ENCODE results near the gene CCDC71L. TPM values are rescaled to one million over a fixed set of nuclear protein-coding genes. Genes with fewer than 3 reads are reported as not detected.

CCDC71L gene
- total and polyA plus RNA-seq, 4 experiments from 2014 or later = 2.6 to 16.6 (median 10.6) TPM

- no peaks in the 10 kb centered on the region for H3K4me1 Mint-ChIP-seq
- H3K4me1 ChIP-seq (ENCODE audit: insufficient read depth, low read length) = no peaks in the 10 kb centered on the region
- CTCF ChIA-PET (ENCODE audit: partially characterized antibody) = no interaction called here
- no peaks in the 10 kb centered on the region for H3K27me3 ChIP-seq (ENCODE audit: insufficient read depth, low read length)
- no peak overlapping the region for H3K4me3 Mint-ChIP-seq
- H3K4me3 ChIP-seq (ENCODE audit: low read length in 2 of 2) = no peak overlapping the region
- intact Hi-C loops (cut with micrococcal nuclease) = no loop called here
- H3K27ac ChIP-seq (ENCODE audit: low read depth, low read length) = no peak overlapping the region
- H3K36me3 Mint-ChIP-seq = no peaks in the 10 kb centered on the region
- no peaks in the 10 kb centered on the region for H3K9me3 ChIP-seq (ENCODE audit: control insufficient read depth in 1 of 2, low read length in 2 of 2)
- H3K36me3 ChIP-seq (ENCODE audit: insufficient read depth, low read length) = no peaks in the 10 kb centered on the region
- POLR2A ChIA-PET (ENCODE audit: partially characterized antibody) = no interaction called here
- no peak for DNase-seq
- peaks cover 0 to 3% of the 10 kb centered on the region in 2 donors for H3K27me3 Mint-ChIP-seq
- no peak overlapping the region for H3K27ac Mint-ChIP-seq
- peaks cover 0 to 24% (median 6%) of the 10 kb centered on the region in 8 donors for H3K9me3 Mint-ChIP-seq
Observed at GRCh38 chr7:106617860-106618259, 43.1 kb downstream of the CCDC71L start.

- ChIA-PET CTCF (ENCODE audit: partially characterized antibody) (no interaction called here), POLR2A (ENCODE audit: partially characterized antibody) (no interaction called here)
- peaks cover 0 to 23% (median 8%) of the 10 kb centered on the region in 8 donors for H3K9me3 Mint-ChIP-seq
- H3K27me3 Mint-ChIP-seq = peaks cover 0 to 3% of the 10 kb centered on the region in 2 donors
- Histone ChIP-seq H3K36me3 (ENCODE audit: insufficient read depth, low read length) (no peaks in the 10 kb centered on the region), H3K27ac (ENCODE audit: low read depth, low read length) (no peak overlapping the region), H3K9me3 (ENCODE audit: control insufficient read depth in 1 of 2, low read length in 2 of 2) (no peaks in the 10 kb centered on the region), H3K27me3 (ENCODE audit: insufficient read depth, low read length) (no peaks in the 10 kb centered on the region), H3K4me3 (ENCODE audit: low read length in 2 of 2) (no peak overlapping the region), H3K4me1 (ENCODE audit: insufficient read depth, low read length) (no peaks in the 10 kb centered on the region)
- no peak overlapping the region for H3K27ac Mint-ChIP-seq
- intact Hi-C loops (cut with micrococcal nuclease) = no loop called here
- no peak overlapping the region for H3K4me3 Mint-ChIP-seq
- H3K36me3 Mint-ChIP-seq = no peaks in the 10 kb centered on the region
- no peak for DNase-seq
- no peaks in the 10 kb centered on the region for H3K4me1 Mint-ChIP-seq
Observed at GRCh38 chr7:106616708-106617051, 44.3 kb downstream of the CCDC71L start.

GRCh38 chr7:106615808-106616707, 44.9 kb downstream of the CCDC71L start:
- Histone ChIP-seq H3K27ac (ENCODE audit: low read depth, low read length) (no peak overlapping the region), H3K4me3 (ENCODE audit: low read length in 2 of 2) (no peak overlapping the region), H3K36me3 (ENCODE audit: insufficient read depth, low read length) (no peaks in the 10 kb centered on the region), H3K27me3 (ENCODE audit: insufficient read depth, low read length) (no peaks in the 10 kb centered on the region), H3K4me1 (ENCODE audit: insufficient read depth, low read length) (no peaks in the 10 kb centered on the region), H3K9me3 (ENCODE audit: control insufficient read depth in 1 of 2, low read length in 2 of 2) (no peaks in the 10 kb centered on the region)
- peaks cover 0 to 3% of the 10 kb centered on the region in 2 donors for H3K27me3 Mint-ChIP-seq
- H3K4me1 Mint-ChIP-seq = no peaks in the 10 kb centered on the region
- H3K36me3 Mint-ChIP-seq = no peaks in the 10 kb centered on the region
- ChIA-PET POLR2A (ENCODE audit: partially characterized antibody) (no interaction called here), CTCF (ENCODE audit: partially characterized antibody) (no interaction called here)
- DNase-seq = peak in 1 of 5 donors; percentile 27
- peaks cover 0 to 19% (median 5%) of the 10 kb centered on the region in 8 donors for H3K9me3 Mint-ChIP-seq
- H3K4me3 Mint-ChIP-seq = no peak overlapping the region
- no peak overlapping the region for H3K27ac Mint-ChIP-seq
- intact Hi-C loops (cut with micrococcal nuclease) = no loop called here

- Mint-ChIP-seq H3K27me3 (peaks cover 0 to 2% of the 10 kb centered on the region in 2 donors), H3K36me3 (no peaks in the 10 kb centered on the region), H3K4me3 (no peak overlapping the region), H3K4me1 (no peaks in the 10 kb centered on the region), H3K27ac (no peak overlapping the region), H3K9me3 (peaks cover 0 to 19% (median 5%) of the 10 kb centered on the region in 8 donors)
- intact Hi-C loops (cut with micrococcal nuclease) = no loop called here
- DNase-seq = no peak
- ChIA-PET CTCF (ENCODE audit: partially characterized antibody) (no interaction called here), POLR2A (ENCODE audit: partially characterized antibody) (no interaction called here)
- Histone ChIP-seq H3K36me3 (ENCODE audit: insufficient read depth, low read length) (no peaks in the 10 kb centered on the region), H3K4me1 (ENCODE audit: insufficient read depth, low read length) (no peaks in the 10 kb centered on the region), H3K4me3 (ENCODE audit: low read length in 2 of 2) (no peak overlapping the region), H3K27ac (ENCODE audit: low read depth, low read length) (no peak overlapping the region), H3K9me3 (ENCODE audit: control insufficient read depth in 1 of 2, low read length in 2 of 2) (no peaks in the 10 kb centered on the region), H3K27me3 (ENCODE audit: insufficient read depth, low read length) (no peaks in the 10 kb centered on the region)
Observed at GRCh38 chr7:106614751-106615150, 46.2 kb downstream of the CCDC71L start.

GRCh38 chr7:106613848-106614560, 47.0 kb downstream of the CCDC71L start:
- CTCF ChIA-PET (ENCODE audit: partially characterized antibody) = no interaction called here
- intact Hi-C loops (cut with micrococcal nuclease) = no loop called here
- H3K36me3 ChIP-seq (ENCODE audit: insufficient read depth, low read length) = no peaks in the 10 kb centered on the region
- Mint-ChIP-seq H3K27ac (no peak overlapping the region), H3K36me3 (no peaks in the 10 kb centered on the region), H3K27me3 (no peaks in the 10 kb centered on the region), H3K4me3 (no peak overlapping the region), H3K4me1 (no peaks in the 10 kb centered on the region), H3K9me3 (peaks cover 0 to 19% (median 5%) of the 10 kb centered on the region in 8 donors)
- no peak overlapping the region for H3K4me3 ChIP-seq (ENCODE audit: low read length in 2 of 2)
- POLR2A ChIA-PET (ENCODE audit: partially characterized antibody) = no interaction called here
- H3K9me3 ChIP-seq (ENCODE audit: control insufficient read depth in 1 of 2, low read length in 2 of 2) = no peaks in the 10 kb centered on the region
- DNase-seq = no peak
- no peak overlapping the region for H3K27ac ChIP-seq (ENCODE audit: low read depth, low read length)
- H3K27me3 ChIP-seq (ENCODE audit: insufficient read depth, low read length) = no peaks in the 10 kb centered on the region
- H3K4me1 ChIP-seq (ENCODE audit: insufficient read depth, low read length) = no peaks in the 10 kb centered on the region

- Histone ChIP-seq H3K36me3 (ENCODE audit: insufficient read depth, low read length) (no peaks in the 10 kb centered on the region), H3K9me3 (ENCODE audit: control insufficient read depth in 1 of 2, low read length in 2 of 2) (no peaks in the 10 kb centered on the region), H3K4me1 (ENCODE audit: insufficient read depth, low read length) (no peaks in the 10 kb centered on the region), H3K27me3 (ENCODE audit: insufficient read depth, low read length) (no peaks in the 10 kb centered on the region), H3K4me3 (ENCODE audit: low read length in 2 of 2) (no peak overlapping the region), H3K27ac (ENCODE audit: low read depth, low read length) (no peak overlapping the region)
- peaks cover 0 to 19% (median 5%) of the 10 kb centered on the region in 8 donors for H3K9me3 Mint-ChIP-seq
- POLR2A ChIA-PET (ENCODE audit: partially characterized antibody) = no interaction called here
- H3K27me3 Mint-ChIP-seq = no peaks in the 10 kb centered on the region
- H3K27ac Mint-ChIP-seq = no peak overlapping the region
- intact Hi-C loops (cut with micrococcal nuclease) = no loop called here
- H3K36me3 Mint-ChIP-seq = no peaks in the 10 kb centered on the region
- H3K4me3 Mint-ChIP-seq = no peak overlapping the region
- CTCF ChIA-PET (ENCODE audit: partially characterized antibody) = no interaction called here
- H3K4me1 Mint-ChIP-seq = no peaks in the 10 kb centered on the region
- DNase-seq = no peak
Observed at GRCh38 chr7:106613279-106613678, 47.7 kb downstream of the CCDC71L start.

- Histone ChIP-seq H3K9me3 (ENCODE audit: control insufficient read depth in 1 of 2, low read length in 2 of 2) (no peaks in the 10 kb centered on the region), H3K27me3 (ENCODE audit: insufficient read depth, low read length) (no peaks in the 10 kb centered on the region), H3K4me1 (ENCODE audit: insufficient read depth, low read length) (no peaks in the 10 kb centered on the region), H3K36me3 (ENCODE audit: insufficient read depth, low read length) (no peaks in the 10 kb centered on the region), H3K27ac (ENCODE audit: low read depth, low read length) (no peak overlapping the region), H3K4me3 (ENCODE audit: low read length in 2 of 2) (no peak overlapping the region)
- intact Hi-C loops (cut with micrococcal nuclease) = no loop called here
- no peaks in the 10 kb centered on the region for H3K27me3 Mint-ChIP-seq
- H3K4me3 Mint-ChIP-seq = no peak overlapping the region
- H3K4me1 Mint-ChIP-seq = no peaks in the 10 kb centered on the region
- H3K27ac Mint-ChIP-seq = no peak overlapping the region
- H3K9me3 Mint-ChIP-seq = peaks cover 0 to 19% (median 5%) of the 10 kb centered on the region in 8 donors
- H3K36me3 Mint-ChIP-seq = no peaks in the 10 kb centered on the region
- CTCF ChIA-PET (ENCODE audit: partially characterized antibody) = interaction anchor here (1.4 kb wide), 1 partner anchor 25 kb away, joined by 3 read pairs; no protein-coding TSS in a partner anchor
- POLR2A ChIA-PET (ENCODE audit: partially characterized antibody) = no interaction called here
- DNase-seq = no peak
Observed at GRCh38 chr7:106612432-106612831, 48.5 kb downstream of the CCDC71L start.
